TTC549 (cell line): ENCODE data around the gene ZNF14.
"Not testable (repeated sequence)": the region's sequence is repeated elsewhere in the genome, so short reads cannot be mapped to it uniquely, and the experiment has no call there.

Source experiments
- FAIRE-seq: peaks from 2 replicates; lab custom pipeline; 2012; peaks lifted over from hg19 to GRCh38; lab: Jason Lieb, UNC

The ZNF14 gene

DNA sequence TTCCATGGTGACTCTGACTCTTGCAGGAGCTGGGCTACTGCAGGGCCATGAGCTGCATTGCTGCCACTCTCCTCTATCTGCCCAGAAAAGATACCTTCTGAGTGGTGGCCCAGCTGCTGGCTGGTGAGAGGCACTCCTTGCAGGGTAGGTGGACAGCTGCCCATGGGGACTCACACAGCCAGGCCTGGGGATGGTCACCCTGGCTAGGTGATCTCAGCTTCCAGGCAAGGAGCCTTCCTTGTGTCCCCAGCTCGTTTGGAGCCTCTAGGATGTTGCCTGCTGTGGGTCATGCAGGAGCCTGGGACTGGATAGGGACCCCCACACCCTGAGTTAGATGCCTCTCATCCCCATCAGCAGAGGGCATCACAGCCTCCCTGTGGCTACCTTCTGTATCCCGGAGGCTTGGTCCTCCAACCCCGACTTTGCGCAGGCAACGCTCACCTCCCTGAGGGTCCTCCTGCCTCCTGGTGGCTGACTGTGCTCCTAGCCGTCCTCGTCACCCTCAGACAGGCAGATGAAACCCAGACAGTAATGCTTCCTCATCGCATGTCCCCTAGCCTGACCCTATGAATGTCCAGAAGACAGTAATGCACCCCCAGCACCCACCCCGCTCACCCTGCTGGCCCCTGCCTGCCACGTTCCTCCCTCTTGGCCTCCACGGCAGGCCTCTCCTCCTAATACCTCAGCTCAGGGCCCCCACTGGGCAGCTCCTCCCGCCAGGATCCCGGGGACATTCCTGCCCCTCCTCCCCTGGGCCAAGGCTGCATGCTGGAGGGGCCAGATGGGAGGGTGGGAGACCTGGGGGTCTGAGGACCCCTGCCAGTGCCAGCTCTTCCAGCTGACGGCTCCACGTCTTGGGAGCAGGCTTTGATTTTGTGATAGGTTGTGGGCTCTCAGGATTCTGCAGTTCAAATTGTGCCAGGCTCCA, 13.6 kb upstream of the ZNF14 start:
- FAIRE-seq, result no peak

DNA sequence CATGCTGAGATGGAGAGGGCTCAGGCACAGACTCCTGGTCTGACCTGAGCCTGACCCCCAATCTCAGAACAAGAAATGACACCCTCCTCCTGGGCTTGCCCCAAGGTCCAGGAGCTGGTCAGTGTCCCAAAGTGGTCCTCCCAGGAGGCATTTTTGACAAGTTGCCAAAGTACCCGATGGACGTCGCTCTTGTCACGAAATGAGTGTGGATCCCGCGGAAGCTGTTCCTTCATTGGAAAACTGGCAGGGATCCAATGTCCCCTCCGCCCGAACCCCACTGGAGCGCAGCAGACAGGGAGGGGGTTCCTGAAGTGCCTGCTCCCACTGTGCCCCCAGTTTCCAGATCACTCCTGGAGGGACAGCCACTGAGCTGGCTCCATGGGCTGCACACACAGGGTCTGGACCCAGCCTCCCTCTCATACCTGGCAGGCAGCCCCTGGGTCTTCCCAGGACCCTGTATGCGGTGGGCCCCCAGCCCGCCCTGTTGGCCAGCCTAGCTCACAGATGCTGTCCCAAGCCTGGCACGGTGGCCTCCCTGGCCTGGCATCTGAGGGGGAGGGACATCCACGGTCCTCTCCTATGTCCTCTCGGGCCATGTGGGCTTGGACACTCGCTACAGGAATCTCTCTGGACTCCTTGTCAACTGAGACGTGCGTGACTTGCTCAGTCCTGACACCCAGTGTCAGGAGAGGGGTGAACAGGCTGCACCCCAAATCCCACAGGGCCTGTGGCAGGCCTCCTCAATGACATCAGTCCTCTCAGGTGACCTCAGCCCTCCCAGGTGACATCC, 12.8 kb upstream of the ZNF14 start:
- no peak for FAIRE-seq

- FAIRE-seq, result no peak
Measured at GRCh38 chr19:19744641-19745040, 11.7 kb upstream of the ZNF14 start.

DNA sequence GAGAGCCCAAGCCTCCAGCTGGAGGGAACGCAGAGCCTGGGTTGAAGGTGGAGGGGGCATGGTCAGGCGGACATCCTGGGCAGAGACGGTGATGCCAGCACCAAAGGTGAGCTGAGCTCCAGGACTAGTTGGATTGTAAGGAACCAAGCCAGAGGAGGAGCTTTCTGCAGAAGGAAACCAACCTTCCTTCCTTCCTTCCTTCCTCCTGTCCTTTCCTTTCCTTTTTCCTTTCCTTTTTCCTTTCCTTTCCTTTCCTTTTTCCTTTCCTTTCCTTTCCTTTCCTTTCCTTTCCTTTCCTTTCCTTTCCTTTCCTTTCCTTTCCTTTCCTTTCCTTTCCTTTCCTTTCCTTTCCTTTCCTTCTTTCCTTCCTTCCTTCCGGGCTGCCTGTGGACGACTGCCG, 11.0 kb upstream of the ZNF14 start:
- FAIRE-seq, result not testable (repeated sequence)

- FAIRE-seq, result no peak
Measured at GRCh38 chr19:19743176-19743575, 10.3 kb upstream of the ZNF14 start.

DNA sequence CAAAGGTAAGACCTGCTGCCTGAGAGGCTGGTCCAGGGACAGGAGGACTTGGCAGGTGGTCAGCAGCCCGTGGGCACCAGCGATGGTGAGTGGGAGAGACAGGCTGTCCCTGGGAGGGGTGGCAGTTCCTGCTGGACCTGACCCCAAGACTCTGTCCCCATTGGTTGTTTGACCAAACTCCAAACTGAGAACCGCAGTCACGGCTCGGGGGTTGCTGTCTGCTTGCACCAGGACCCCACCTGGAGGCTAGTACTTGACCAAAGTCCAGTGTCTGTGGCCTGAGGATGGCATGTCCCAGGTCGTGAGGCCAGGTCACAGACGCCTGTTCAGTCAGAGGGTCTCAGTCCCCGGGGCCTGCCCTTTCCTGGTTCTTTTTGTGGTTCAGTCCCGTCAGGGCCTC, 9.9 kb upstream of the ZNF14 start:
- FAIRE-seq, result no peak

DNA sequence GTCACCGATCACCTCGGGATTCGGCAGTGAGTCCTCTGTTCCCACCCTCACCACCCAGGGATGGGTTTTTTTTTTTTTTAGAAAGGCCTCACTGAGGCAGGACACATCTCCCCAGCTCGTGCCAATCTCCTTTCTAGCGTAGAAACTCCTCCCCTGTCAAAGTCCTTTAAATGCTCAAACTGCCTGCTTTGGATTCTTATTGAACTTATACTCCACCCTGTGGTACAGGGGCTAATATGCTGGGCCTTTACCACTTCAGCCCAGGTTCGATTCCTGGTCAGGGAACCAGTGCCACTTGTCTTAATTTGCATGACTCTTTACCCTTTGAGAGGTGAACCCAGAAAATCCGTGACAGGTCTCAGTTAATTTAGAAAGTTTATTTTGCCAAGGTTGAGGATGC, 8.3 kb upstream of the ZNF14 start:
- FAIRE-seq, result no peak

GRCh38 chr19:19740755-19741154, 7.8 kb upstream of the ZNF14 start:
- FAIRE-seq, result no peak

DNA sequence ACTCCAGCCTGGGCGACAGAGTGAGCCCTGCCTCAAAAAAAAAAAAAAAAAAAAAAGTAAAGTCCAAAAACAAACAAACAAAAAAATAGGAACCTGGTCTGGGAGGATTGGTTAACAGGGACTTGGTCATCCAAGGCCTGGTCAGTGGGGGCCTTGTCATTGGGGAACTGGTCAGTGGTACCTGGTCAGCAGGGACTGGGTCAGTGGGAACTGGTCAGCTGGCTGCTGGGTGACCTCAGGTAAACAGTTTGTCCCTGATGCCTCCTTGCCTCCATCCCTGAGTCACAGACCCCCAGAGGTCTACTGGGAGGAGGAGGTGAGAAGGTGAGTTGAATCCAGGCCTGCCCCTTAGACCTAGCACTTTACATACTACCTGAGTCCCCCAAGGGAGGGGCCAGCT, 5.7 kb upstream of the ZNF14 start:
- FAIRE-seq, result no peak

- FAIRE-seq, result no peak
Measured at GRCh38 chr19:19737559-19738332, 4.8 kb upstream of the ZNF14 start.

- no peak for FAIRE-seq
Measured at GRCh38 chr19:19721896-19722295, 11.0 kb downstream of the ZNF14 start.

- no peak for FAIRE-seq
Measured at GRCh38 chr19:19719798-19720197, 13.1 kb downstream of the ZNF14 start.

DNA sequence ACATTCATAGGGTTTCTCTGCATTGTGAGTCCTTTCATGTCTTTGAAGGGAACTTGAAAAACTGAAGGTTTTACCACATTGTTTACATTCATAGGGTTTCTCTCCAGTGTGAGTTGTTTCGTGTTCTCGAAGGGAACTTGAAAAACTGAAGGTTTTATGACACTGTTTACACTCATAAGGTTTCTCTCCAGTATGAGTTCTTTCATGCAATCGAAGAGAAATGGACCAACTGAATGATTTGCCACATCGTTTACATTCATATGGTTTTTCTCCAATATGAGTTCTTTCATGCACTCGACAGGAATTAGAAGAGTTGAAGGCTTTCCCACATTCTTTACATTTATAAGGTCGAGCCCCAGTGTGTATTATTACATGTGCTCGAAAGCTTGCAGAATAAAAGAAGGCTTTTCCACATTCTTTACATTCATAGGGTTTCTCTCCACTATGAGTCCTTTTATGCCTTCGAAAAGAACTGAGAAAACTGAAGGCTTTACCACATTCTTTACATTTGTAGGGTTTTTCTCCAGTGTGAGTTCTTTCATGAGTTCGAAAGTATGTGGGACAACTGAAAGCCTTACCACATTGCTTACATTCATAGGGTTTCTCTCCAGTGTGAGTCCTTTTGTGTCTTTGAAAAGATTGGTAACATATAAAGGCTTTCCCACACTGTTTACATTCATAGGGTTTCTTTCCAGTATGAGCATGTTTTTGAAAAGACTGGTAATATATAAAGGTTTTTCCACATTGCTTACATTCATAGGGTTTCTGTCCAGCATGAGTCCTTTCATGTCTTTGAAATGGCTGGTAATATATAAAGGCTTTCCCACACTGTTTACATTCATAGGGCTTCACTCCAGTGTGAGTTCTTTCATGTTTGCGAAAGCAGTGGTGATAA, 20.7 kb downstream of the ZNF14 start:
- FAIRE-seq, result no peak

DNA sequence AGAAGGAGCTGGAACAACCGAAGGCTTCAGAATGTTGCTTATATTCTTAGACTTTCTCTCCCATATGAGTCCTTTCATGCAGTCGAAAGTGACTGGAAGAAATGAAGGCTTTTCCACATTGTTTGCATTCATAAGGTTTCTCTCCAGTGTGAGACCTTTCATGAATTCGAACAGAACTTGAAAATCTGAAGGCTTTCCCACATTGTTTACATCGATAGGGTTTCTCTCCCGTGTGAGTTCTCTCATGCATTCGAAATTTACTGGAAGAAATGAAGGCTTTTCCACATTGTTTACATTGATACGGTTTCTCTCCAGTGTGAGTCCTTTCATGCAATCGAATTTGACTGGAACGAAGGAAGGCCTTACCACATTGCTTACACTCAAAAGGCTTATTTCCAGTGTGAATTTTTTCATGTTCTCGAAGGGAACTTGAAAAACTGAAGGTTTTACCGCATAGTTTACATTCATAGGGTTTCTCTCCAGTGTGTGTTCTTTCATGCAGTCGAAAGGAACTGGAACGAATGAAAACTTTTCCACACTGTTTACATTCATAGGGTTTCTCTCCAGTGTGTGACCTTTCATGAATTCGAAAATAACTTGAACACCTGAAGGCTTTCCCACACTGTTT, 21.5 kb downstream of the ZNF14 start:
- FAIRE-seq, result no peak

DNA sequence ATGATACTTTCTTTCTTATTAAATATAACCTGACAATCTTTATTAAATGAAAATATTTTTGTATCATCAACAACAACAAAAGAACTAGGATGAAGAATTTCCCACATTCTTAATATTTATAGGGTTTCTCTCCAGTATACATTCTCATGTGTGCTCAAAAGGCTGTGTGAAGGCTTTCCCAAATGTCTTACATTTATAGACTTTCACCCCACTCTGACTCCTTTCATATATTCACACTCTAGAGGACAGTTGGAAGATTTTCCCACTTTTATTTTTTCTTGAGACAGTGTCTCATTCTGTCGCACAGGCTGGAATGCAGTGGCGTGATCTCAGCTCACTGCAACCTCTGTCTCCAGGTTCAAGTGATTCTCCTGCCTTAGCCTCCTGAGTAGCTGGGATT, 22.4 kb downstream of the ZNF14 start:
- FAIRE-seq, result no peak

DNA sequence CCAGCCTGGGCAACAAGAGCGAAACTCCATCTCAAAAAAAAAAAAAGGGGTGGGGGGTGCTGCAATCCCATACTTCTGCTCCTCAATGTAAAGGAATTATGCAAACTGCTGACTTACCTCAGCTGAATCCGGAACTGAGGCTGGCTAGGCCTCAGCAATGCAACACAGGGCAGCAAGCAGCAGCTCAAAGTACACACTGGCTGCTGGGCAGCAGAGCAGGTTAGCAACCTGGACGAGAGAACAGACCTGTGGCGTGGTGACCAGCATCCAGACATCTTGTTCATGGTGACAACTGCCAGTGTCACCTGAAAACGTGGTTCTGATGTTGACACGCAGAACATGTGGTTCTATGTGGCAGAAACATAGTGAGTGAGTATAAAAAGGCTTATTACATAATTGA, 28.1 kb downstream of the ZNF14 start:
- no peak for FAIRE-seq

DNA sequence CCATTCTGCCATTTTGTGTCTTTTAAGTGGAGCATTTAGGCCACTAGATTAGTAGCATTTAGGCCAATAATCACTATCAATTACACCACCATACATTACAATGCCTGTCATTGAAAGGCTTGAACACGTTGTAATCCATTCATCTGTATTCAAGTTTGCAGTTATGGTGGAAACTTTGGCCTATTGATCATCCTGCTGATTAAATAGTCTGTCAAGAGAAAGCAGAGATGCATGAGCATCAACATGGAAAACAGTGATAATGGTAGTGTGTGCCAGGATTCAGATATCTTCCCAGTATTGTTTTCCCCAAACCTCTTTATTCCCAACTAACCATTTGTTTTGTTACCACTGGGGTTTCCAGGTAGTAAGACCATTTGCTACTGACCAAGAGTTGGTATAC, 32.4 kb downstream of the ZNF14 start:
- FAIRE-seq, result not testable (repeated sequence)

- no peak for FAIRE-seq
Measured at GRCh38 chr19:19697589-19697988, 35.3 kb downstream of the ZNF14 start.

- no peak for FAIRE-seq
Measured at GRCh38 chr19:19696386-19696785, 36.5 kb downstream of the ZNF14 start.

- FAIRE-seq, result no peak
Measured at GRCh38 chr19:19691683-19692082, 41.2 kb downstream of the ZNF14 start.

DNA sequence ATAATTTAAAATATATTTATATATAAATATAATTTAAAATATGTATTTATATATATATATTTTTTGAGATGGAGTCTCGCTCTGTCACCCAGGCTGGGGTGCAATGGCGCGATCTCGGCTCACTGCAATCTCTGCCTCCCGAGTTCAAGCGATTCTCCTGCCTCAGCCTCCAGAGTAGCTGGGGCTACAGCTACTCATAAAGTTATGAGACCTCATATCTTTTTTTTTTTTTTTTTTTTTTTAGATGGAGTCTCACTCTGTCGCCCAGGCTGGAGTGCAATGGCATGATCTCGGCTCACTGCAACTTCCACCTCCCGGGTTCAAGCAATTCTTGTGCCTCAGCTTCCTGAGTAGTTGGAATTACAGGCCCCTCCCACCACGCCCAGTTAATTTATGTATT, 43.9 kb downstream of the ZNF14 start:
- FAIRE-seq, result not testable (repeated sequence)
